Activated CD8-positive, alpha-beta T cell treated with anti-CD3 and anti-CD28 coated beads for 36 hours (primary cell): ENCODE measurements around the gene ALG11. TPM values are rescaled to one million over a fixed set of nuclear protein-coding genes. Genes with fewer than 3 reads are reported as not detected.

Source experiments
- ATAC-seq: fragments of 200-7000 bp; cut with Tn5 transposase; one replicate; pipeline ENCODE4 v1.10.0; 2021; ENCODE audit warnings: mild to moderate bottlenecking, moderate library complexity
- CTCF ChIA-PET: fragments of 350-600 bp; sonication (Branson Sonifier 250); formaldehyde crosslinking; loops from one replicate; lab custom pipeline; 2021; ENCODE audit warnings: antibody characterized with exemption; lab: Charles Lee
- POLR2A ChIA-PET: fragments of 350-600 bp; sonication (Branson Sonifier 250); formaldehyde crosslinking; loops from one replicate; lab custom pipeline; 2021; ENCODE audit warnings: antibody characterized with exemption; lab: Charles Lee
- DNase-seq: peaks from one replicate; pipeline ENCODE4 v3.0.0-alpha.2; 2020
- H3K27ac Mint-ChIP-seq: one replicate; pipeline ENCODE4 v1.8.0; 2021; ENCODE audit warnings: mild to moderate bottlenecking, mixed read lengths
- H3K27me3 Mint-ChIP-seq: one replicate; pipeline ENCODE4 v1.8.0; 2021; ENCODE audit warnings: mixed read lengths
- H3K36me3 Mint-ChIP-seq: one replicate; pipeline ENCODE4 v1.8.0; 2021; ENCODE audit warnings: low read depth, mixed read lengths
- H3K4me1 Mint-ChIP-seq: one replicate; pipeline ENCODE4 v1.8.0; 2021; ENCODE audit warnings: low read depth, mixed read lengths
- H3K4me3 Mint-ChIP-seq: one replicate; pipeline ENCODE4 v1.8.0; 2021; ENCODE audit warnings: mild to moderate bottlenecking, moderate library complexity, mixed read lengths
- H3K9me3 Mint-ChIP-seq: one replicate; pipeline ENCODE4 v1.8.0; 2021; ENCODE audit warnings: mixed read lengths
- CTCF ChIP-seq: fragments of 200-600 bp; IDR thresholded peaks from one replicate; pipeline ENCODE4 v1.8.0; 2022; ENCODE audit warnings: antibody characterized with exemption, mild to moderate bottlenecking
- intact Hi-C: fragments of 100-400 bp; cut with micrococcal nuclease; formaldehyde crosslinking; loops from one replicate; pipeline ENCODE4 v1.10.0; 2022
- total RNA-seq, 2 experiments: library from RNA; stranded (reverse); gene quantifications; one replicate each; pipeline ENCODE4 v1.2.3, GENCODE V29; 2021

The ALG11 gene
- total RNA-seq, 2 experiments from 2014 or later, result 21.0 to 22.6 TPM

GRCh38 chr13:52033039-52033438 lies 20.8 kb downstream of the ALG11 start:
- intact Hi-C loops, result no loop called here
- peaks cover 6% of the 10 kb centered on the region for H3K4me1 Mint-ChIP-seq
- no peak for TF ChIP-seq CTCF
- H3K36me3 Mint-ChIP-seq, result peaks cover 26% of the 10 kb centered on the region
- no peak overlapping the region for H3K4me3 Mint-ChIP-seq
- CTCF ChIA-PET, result interaction anchor here (1.2 to 1.6 kb wide), 2 partner anchors 30 to 86 kb away, joined by 3 to 4 read pairs; no protein-coding TSS in a partner anchor
- ATAC-seq (no peak), DNase-seq (no peak)
- H3K27ac Mint-ChIP-seq, result no peak overlapping the region
- no peaks in the 10 kb centered on the region for H3K27me3 Mint-ChIP-seq
- POLR2A ChIA-PET, result interaction anchor here (1.0 kb wide), 1 partner anchor 11 kb away, joined by 3 read pairs; no protein-coding TSS in a partner anchor
- H3K9me3 Mint-ChIP-seq, result peaks cover 9% of the 10 kb centered on the region

GRCh38 chr13:52034616-52035226 lies 22.5 kb downstream of the ALG11 start:
- intact Hi-C loops, result no loop called here
- Mint-ChIP-seq H3K27me3 (no peaks in the 10 kb centered on the region), H3K4me3 (no peak overlapping the region), H3K4me1 (peaks cover 6% of the 10 kb centered on the region), H3K27ac (no peak overlapping the region), H3K9me3 (peaks cover 8% of the 10 kb centered on the region), H3K36me3 (peaks cover 11% of the 10 kb centered on the region)
- TF ChIP-seq CTCF, result no peak
- no peak for ATAC-seq
- ChIA-PET POLR2A (no interaction called here), CTCF (interaction anchor here (1.6 kb wide), 1 partner anchor 32 kb away, joined by 4 read pairs; no protein-coding TSS in a partner anchor)
- no peak for DNase-seq

- peaks cover 6% of the 10 kb centered on the region for H3K4me1 Mint-ChIP-seq
- H3K36me3 Mint-ChIP-seq, result no peaks in the 10 kb centered on the region
- no peaks in the 10 kb centered on the region for H3K27me3 Mint-ChIP-seq
- intact Hi-C loops, result no loop called here
- H3K27ac Mint-ChIP-seq, result no peak overlapping the region
- TF ChIP-seq CTCF, result no peak
- no peak overlapping the region for H3K4me3 Mint-ChIP-seq
- CTCF ChIA-PET, result no interaction called here
- ATAC-seq, result no peak
- H3K9me3 Mint-ChIP-seq, result peaks cover 1% of the 10 kb centered on the region
- DNase-seq, result no peak
- POLR2A ChIA-PET, result no interaction called here
Measured at GRCh38 chr13:52036037-52036436, 23.8 kb downstream of the ALG11 start.

GRCh38 chr13:52043675-52044074 lies 31.5 kb downstream of the ALG11 start:
- H3K9me3 Mint-ChIP-seq, result peaks cover 5% of the 10 kb centered on the region
- DNase-seq (no peak), ATAC-seq (no peak)
- H3K4me1 Mint-ChIP-seq, result no peaks in the 10 kb centered on the region
- CTCF ChIA-PET, result no interaction called here
- no peak overlapping the region for H3K27ac Mint-ChIP-seq
- POLR2A ChIA-PET, result no interaction called here
- intact Hi-C loops, result no loop called here
- H3K36me3 Mint-ChIP-seq, result peaks cover 5% of the 10 kb centered on the region
- TF ChIP-seq CTCF, result no peak
- H3K4me3 Mint-ChIP-seq, result no peak overlapping the region
- no peaks in the 10 kb centered on the region for H3K27me3 Mint-ChIP-seq

- H3K36me3 Mint-ChIP-seq, result peaks cover 5% of the 10 kb centered on the region
- no peaks in the 10 kb centered on the region for H3K4me1 Mint-ChIP-seq
- no peaks in the 10 kb centered on the region for H3K27me3 Mint-ChIP-seq
- intact Hi-C loops, result no loop called here
- no peak for ATAC-seq
- ChIA-PET CTCF (no interaction called here), POLR2A (no interaction called here)
- H3K27ac Mint-ChIP-seq, result no peak overlapping the region
- peaks cover 12% of the 10 kb centered on the region for H3K9me3 Mint-ChIP-seq
- no peak for TF ChIP-seq CTCF
- H3K4me3 Mint-ChIP-seq, result no peak overlapping the region
- DNase-seq, result no peak
Measured at GRCh38 chr13:52047463-52047862, 35.3 kb downstream of the ALG11 start.
